Measurements from ENCODE around the gene RAD23B. TPM values are rescaled to one million over a fixed set of nuclear protein-coding genes. Genes with fewer than 3 reads are reported as not detected.
A peak's percentile ranks its signal among the peaks of the same experiment; 100 is the strongest.
"Not testable (repeated sequence)": the region's sequence is repeated elsewhere in the genome, so short reads cannot be mapped to it uniquely, and the experiment has no call there.

RAD23B gene
- total RNA-seq, 1 donor from 2014 or later: 112 TPM

- no peak for ATAC-seq
Measured at GRCh38 chr9:107294756-107295155, 11.7 kb downstream of the RAD23B start.

- no peak for ATAC-seq
Measured at GRCh38 chr9:107295995-107296394, 12.9 kb downstream of the RAD23B start.

- not testable (repeated sequence) for ATAC-seq
Measured at GRCh38 chr9:107296592-107296991, 13.5 kb downstream of the RAD23B start.

GRCh38 chr9:107299437-107299836, 16.4 kb downstream of the RAD23B start:
- no peak for ATAC-seq

- no peak for ATAC-seq
Measured at GRCh38 chr9:107306308-107306707, 23.2 kb downstream of the RAD23B start.

- ATAC-seq: no peak
Measured at GRCh38 chr9:107307331-107307730, 24.3 kb downstream of the RAD23B start.

- no peak for ATAC-seq
Measured at GRCh38 chr9:107308461-107308860, 25.4 kb downstream of the RAD23B start.

- no peak for ATAC-seq
Measured at GRCh38 chr9:107309271-107309670, 26.2 kb downstream of the RAD23B start.

- no peak for ATAC-seq
Measured at GRCh38 chr9:107312376-107313050, 29.4 kb downstream of the RAD23B start.

GRCh38 chr9:107313555-107314096, 30.5 kb downstream of the RAD23B start:
- ATAC-seq: no peak

GRCh38 chr9:107314763-107315162, 31.7 kb downstream of the RAD23B start:
- ATAC-seq: no peak

GRCh38 chr9:107316795-107317661, 33.9 kb downstream of the RAD23B start:
- peak; percentile 46 for ATAC-seq

- no peak for ATAC-seq
Measured at GRCh38 chr9:107322643-107323042, 39.6 kb downstream of the RAD23B start.

GRCh38 chr9:107323836-107324585, 40.9 kb downstream of the RAD23B start:
- ATAC-seq: no peak

- no peak for ATAC-seq
Measured at GRCh38 chr9:107325842-107326241, 42.8 kb downstream of the RAD23B start.

- ATAC-seq: no peak
Measured at GRCh38 chr9:107328510-107328909, 45.4 kb downstream of the RAD23B start.

GRCh38 chr9:107330420-107330819, 47.3 kb downstream of the RAD23B start:
- ATAC-seq: no peak

GRCh38 chr9:107332883-107333282, 49.8 kb downstream of the RAD23B start:
- ATAC-seq: no peak

- no peak for ATAC-seq
Measured at GRCh38 chr9:107333363-107333762, 50.3 kb downstream of the RAD23B start.

- ATAC-seq: no peak
Measured at GRCh38 chr9:107334103-107334776, 51.2 kb downstream of the RAD23B start.

- no peak for ATAC-seq
Measured at GRCh38 chr9:107335331-107335730, 52.3 kb downstream of the RAD23B start.

- peak; percentile 91 for ATAC-seq
Measured at GRCh38 chr9:107336718-107337360, 53.8 kb downstream of the RAD23B start.

Data from esophagus mucosa (tissue), 1 donor.